DLD1 (cell line): ENCODE data around the gene CCDC85C.

Source experiments
- in situ Hi-C: cut with HindIII; loops from 2 replicates; pipeline ENCODE4 v1.10.0; 2017; ENCODE audit warnings: low sequenced_read_pairs

Gene CCDC85C

GRCh38 chr14:99480917-99481744 lies 122.9 kb downstream of the CCDC85C start, which contains the start of gene CCNK:
Gene CCNK, plus strand, starts transcription at chr14:99481409. Its CDS starts 11,269 bp downstream, at chr14:99492678.
- in situ Hi-C loops = loop anchor here (25.0 kb wide), 1 partner anchor 206 kb away; the partner anchor contains the start of gene CYP46A1

DNA sequence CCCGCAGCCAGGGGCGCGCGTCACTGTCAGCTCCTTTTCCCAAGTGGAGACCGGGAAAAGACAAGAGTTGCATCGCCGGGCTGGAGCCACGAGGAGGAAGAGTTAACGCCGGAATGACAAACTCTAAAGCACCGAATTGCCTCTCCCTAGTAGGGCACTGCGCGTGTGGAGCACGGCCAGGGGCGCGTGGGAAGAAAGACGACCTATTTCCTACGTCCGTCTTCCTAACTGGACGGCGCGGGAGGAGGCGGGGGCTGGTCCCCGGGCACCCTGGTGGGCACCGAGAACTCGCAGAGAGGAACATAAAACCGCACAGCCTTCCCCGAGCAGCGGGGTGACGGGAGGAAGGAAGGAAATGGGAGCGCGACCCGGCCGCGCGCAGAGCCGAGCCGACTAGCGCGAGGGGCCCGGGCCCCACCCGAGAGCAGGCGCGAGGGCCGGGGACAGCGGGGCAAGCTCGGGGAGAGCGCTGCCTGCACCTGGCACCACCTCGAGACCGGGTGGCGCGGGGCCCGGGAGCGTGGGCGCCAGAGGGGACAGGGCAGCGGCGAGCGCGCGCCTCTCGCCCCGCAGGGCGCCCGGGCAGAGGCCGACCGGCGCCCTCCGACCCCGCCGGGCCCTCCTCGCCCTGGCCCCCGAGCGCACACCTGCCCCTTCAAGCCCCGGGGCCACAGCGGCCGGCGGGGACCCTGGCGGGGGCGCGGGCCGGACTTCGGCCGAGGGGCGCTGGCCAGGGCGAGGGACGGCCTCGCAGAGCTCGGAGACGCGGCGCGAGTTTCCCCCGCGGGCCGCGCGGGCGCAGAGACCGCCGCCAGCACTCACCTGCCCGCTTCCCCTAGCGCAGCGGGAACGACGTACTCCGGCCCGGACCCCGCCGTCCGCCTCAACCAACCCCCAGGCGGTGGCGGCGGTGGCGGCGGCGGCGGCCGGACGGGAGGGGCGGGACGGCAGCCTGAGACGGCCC lies 123.8 kb downstream of the CCDC85C start, which contains the start of gene SETD3:
Gene SETD3 (minus strand): TSS at position 954 of the 964 bp plus-strand sequence. CDS start 15,054 bp downstream, outside the sequence.
- in situ Hi-C loops = loop anchor here (25.0 kb wide), 1 partner anchor 207 kb away; the partner anchor contains the start of gene CYP46A1

GRCh38 chr14:99479160-99479905 lies 124.7 kb downstream of the CCDC85C start:
- in situ Hi-C loops = loop anchor here (25.0 kb wide), 1 partner anchor 208 kb away; the partner anchor contains the start of gene CYP46A1

DNA sequence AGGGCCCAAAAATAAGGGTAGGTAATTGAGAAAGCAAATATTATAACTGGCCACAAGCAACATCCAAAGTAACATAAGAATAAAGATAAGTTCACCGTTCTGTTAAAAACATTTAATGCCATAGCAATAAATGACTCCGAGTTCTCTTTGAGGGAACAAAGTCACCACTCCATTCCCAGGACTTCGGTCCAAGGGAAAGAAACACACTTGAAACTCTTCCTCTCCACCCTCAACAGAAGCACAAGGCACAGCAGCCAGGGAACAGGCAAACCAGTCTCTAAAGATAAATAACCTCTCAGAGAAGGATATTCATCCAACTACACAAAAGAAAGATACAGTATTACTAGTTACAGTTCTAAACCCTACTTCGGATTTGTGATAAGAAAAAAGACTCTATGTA lies 125.9 kb downstream of the CCDC85C start:
- in situ Hi-C loops = loop anchor here (25.0 kb wide), 1 partner anchor 209 kb away; the partner anchor contains the start of gene CYP46A1

DNA sequence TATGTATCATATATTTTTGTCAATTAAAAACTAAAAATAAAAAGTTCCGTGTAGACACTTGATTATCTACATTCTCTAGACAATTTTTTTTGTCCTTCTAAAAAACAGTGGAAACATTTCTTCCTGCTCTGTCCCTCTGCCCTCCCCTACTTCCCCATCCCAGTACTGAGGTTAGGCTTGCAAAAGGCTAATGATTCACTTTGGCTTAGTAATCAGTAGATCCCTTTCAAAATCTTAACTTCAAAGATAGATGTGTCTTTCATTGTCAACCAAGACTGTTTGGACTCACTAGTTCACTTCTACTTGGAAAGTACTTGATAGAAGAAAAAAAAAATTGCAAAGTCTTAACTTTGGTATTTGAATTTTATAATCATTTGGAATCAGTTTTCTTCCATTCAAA lies 127.1 kb downstream of the CCDC85C start:
- in situ Hi-C loops = loop anchor here (25.0 kb wide), 1 partner anchor 210 kb away; the partner anchor contains the start of gene CYP46A1

- in situ Hi-C loops = loop anchor here (25.0 kb wide), 1 partner anchor 212 kb away; the partner anchor contains the start of gene CYP46A1
These were observed 128.3 kb downstream of the CCDC85C start for GRCh38 chr14:99475660-99476059.

DNA sequence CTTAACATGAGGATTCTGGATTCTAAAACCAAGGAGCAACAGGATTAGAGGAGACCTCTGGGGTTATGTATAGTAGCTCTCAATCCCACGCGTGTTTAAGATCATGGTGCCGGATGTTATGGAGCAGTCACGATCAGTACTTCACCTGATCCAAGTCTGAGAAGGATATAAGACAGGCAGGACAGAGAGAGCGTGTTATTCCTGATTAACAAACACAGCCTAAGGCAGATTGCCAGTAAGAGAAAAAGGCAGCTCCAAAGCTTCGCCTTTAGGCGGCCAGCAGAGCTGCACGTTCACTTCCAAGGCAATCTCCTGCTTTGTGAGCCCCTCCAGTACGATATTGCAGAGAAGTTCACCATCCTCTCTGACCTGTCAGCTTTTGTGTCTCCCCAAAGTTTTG lies 128.8 kb downstream of the CCDC85C start:
- in situ Hi-C loops = loop anchor here (25.0 kb wide), 1 partner anchor 212 kb away; the partner anchor contains the start of gene CYP46A1

GRCh38 chr14:99473458-99473857 lies 130.5 kb downstream of the CCDC85C start:
- in situ Hi-C loops = no loop called here

DNA sequence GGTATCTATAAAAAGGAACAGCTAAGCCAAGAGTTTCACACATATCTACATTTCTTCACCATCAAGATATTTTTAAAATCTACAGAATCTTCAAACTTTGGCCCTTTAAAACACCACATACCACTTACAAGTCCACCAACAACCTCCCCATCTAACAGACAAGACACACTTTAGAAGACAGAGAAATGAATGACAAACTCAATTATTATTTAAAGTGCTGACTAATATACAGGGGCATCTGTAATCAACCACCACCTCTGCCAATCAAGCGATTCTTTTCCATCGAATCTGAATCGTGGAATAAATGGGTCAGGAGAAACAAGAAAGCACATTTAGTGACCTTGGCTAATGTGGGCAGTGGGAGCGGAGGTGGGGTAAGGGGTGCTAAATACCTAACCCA lies 131.1 kb downstream of the CCDC85C start:
- in situ Hi-C loops = no loop called here

DNA sequence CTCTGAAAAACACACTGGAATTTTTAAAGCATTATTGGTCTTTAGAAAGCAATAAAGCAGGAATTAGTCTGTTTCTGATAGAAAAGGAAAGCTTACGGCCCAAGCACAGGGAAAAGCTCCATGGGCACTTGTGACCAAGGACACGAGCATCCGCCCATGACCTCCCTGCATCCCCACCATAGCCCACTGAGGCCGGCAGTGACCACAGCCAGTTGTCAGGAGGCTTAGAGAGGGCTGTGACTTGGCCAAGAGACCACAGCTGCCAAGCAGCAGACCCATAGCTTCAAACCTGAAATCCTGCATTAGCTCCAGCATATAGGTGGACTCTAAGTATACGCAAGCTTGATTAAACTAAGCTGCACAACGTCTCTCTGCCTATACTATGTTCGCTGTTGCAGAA lies 132.3 kb downstream of the CCDC85C start:
- in situ Hi-C loops = no loop called here

DNA sequence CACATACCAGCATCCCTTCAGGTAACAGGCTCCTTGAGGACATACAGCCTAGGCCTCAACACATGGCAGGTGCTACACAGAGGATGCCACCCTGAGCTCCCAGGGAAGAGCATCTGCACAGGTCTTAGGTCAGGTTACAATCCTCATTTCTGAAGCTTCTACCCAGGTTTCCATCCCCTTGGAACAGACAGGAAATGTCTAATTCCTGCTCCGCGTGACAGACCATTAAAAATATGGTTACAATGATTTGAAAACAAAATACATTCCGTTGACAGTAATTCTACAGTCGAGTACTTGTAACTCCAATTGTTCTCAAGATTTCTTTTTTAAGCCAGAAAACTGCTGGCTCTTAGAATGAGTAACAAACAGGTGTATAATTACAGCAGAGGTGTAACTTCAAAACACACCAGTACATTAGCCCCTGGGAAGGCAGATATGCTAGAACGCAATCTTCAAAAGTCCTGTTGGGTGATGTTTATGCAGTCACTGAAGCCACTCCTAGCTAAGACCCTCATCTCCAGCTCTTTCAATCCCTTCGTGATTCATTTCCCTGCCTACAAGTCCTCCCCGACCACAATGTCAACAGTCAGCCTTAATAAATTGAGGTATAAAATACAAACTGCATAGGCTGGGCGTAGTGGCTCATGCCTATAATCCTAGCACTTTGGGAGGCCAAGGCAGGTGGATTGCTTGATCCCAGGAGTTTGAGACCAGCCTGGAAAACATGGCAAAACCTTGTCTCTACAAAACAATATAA lies 135.0 kb downstream of the CCDC85C start:
- in situ Hi-C loops = no loop called here

GRCh38 chr14:99468081-99468480 lies 135.9 kb downstream of the CCDC85C start:
- in situ Hi-C loops = no loop called here

DNA sequence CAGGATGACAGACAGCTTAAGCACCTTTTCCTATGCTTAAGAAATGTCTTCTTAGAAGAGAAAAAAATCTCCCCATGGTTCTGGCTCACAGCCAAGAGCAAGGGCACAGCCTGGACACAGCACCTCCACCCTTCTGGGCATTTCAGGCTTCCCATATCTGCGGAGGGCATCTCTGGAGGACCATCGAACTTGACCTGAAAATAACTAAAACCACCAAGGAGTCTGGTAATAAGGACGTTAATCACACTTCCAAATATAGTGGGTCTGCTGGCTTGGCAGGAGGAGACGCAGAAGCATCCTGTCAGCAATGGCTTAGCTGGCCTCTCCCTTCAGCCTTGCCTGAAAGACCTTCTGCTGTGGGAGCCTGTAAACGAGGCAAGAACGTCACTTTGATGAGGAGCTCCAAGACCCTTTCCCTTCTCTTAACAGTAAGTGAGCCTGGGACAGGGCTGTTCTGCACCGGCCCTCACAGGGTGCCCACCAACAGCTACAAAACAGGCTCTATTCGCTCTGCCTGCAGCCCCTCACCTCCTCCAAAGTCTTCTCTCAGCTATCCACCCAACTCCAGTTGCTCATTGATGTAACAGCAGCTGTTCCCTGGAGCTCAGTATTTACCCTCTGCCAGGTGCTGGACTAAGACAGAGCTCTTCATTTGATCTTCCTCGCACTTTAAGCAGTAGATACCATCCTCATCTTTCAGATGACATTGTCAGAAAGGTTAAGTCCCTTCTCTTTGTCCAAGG lies 136.5 kb downstream of the CCDC85C start:
- in situ Hi-C loops = no loop called here

- in situ Hi-C loops = no loop called here
These were observed 137.2 kb downstream of the CCDC85C start for GRCh38 chr14:99466758-99467157.

- in situ Hi-C loops = no loop called here
These were observed 138.7 kb downstream of the CCDC85C start for GRCh38 chr14:99465288-99465687.

- in situ Hi-C loops = no loop called here
These were observed 140.0 kb downstream of the CCDC85C start for GRCh38 chr14:99463974-99464373.

DNA sequence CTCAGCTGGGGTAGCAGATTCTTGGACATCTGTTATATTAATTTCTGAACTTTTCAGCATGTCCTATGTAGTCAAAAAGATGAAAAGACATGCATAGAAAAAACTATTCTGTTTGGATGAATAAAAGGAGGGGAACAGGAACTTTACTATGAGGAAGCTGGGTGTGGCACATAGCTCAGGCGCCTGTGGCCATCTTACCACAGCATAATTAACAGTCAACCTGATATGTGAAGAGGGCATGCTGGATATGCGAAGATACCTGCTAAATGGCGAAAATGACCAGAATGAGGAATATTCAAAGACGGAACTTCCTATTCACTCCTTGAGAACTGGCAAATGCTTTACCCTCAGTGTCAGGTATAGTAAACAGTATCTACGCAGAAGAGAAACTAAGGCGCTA lies 141.8 kb downstream of the CCDC85C start:
- in situ Hi-C loops = no loop called here

DNA sequence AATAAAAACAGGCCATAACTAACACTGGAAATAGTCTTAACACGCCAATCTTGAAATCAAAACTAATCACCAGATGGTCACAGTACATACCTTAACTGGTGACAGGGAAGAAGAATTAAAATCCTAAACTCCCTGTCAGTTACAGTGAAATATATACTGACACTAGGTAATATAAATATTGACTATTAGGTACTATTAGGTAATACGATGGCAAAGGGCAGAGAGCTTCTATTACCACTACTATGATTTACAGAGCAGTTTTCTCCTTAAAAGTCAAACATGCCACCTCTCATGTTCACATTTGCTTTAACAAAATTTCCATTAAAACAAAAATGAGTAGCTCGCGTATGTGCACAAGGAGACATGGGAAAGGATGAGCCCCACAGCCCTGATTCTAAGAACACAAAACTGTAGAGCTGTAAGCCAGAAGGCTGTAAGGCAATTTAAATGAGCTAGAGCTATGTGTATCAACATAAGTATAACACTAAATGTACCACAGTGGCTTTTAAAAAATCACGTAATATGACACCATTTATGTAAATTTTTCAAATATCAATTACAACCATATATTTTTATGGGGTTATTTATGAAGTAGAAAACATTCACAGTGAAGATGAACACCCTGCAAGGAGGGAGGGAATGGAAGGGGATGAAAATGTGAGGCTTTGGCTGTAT lies 142.5 kb downstream of the CCDC85C start:
- in situ Hi-C loops = no loop called here
